A673 (cell line): ENCODE data around the gene RXRA. TPM values are rescaled to one million over a fixed set of nuclear protein-coding genes. Genes with fewer than 3 reads are reported as not detected.

ENCODE experiments used
- BruUV-seq: library from RNA; stranded (reverse); fragments of 400-500 nt; replicated peaks from 2 replicates; lab custom pipeline; 2021; lab: Mats Ljungman, UMichigan
- CTCF ChIA-PET: fragments of 300-600 bp; sonication (Branson Sonifier 250); formaldehyde crosslinking; loops from one replicate; lab custom pipeline; 2022; ENCODE audit warnings: antibody characterized with exemption; lab: Charles Lee
- POLR2A ChIA-PET: fragments of 300-600 bp; sonication (Branson Sonifier 250); formaldehyde crosslinking; loops from one replicate; lab custom pipeline; 2022; ENCODE audit warnings: antibody characterized with exemption; ENCODE audit not compliant: low non-redundant PET; lab: Charles Lee
- DNase-seq: peaks from one replicate; pipeline ENCODE4 v3.0.0-alpha.2; 2015; ENCODE audit warnings: low spot score
- H3K27ac ChIP-seq: fragments of 200-600 bp; sonication (generic); 2 replicates; pipeline ENCODE4 v1.5.1; 2016; ENCODE audit warnings: mixed run types, low read depth, mild to moderate bottlenecking, mixed read lengths, antibody characterized with exemption, low read length; ENCODE audit not compliant: poor library complexity, severe bottlenecking
- H3K27me3 ChIP-seq: fragments of 200-600 bp; sonication (generic); replicated peaks from 2 replicates; pipeline ENCODE4 v1.6.1; 2017; ENCODE audit warnings: mixed run types, low read depth, mild to moderate bottlenecking, mixed read lengths, antibody characterized with exemption, low read length; ENCODE audit not compliant: insufficient read depth, poor library complexity
- H3K36me3 ChIP-seq: fragments of 200-600 bp; sonication (generic); 2 replicates; pipeline ENCODE4 v1.6.1; 2016; ENCODE audit warnings: mixed run types, mild to moderate bottlenecking, mixed read lengths, antibody characterized with exemption, low read length; ENCODE audit not compliant: insufficient read depth, poor library complexity, severe bottlenecking
- H3K4me1 ChIP-seq: fragments of 200-600 bp; sonication (generic); 2 replicates; pipeline ENCODE4 v1.6.1; 2017; ENCODE audit warnings: mixed run types, mild to moderate bottlenecking, mixed read lengths, antibody characterized with exemption, low read length; ENCODE audit not compliant: insufficient read depth, poor library complexity, severe bottlenecking
- H3K4me3 ChIP-seq: fragments of 200-600 bp; sonication (generic); 2 replicates; pipeline ENCODE4 v1.5.1; 2016; ENCODE audit warnings: low read depth, mixed run types, mild to moderate bottlenecking, mixed read lengths, low read length; ENCODE audit not compliant: poor library complexity, severe bottlenecking
- H3K9me3 ChIP-seq: fragments of 200-600 bp; sonication (generic); 2 replicates; pipeline ENCODE4 v1.6.1; 2016; ENCODE audit warnings: mixed run types, low read depth, mild to moderate bottlenecking, mixed read lengths, antibody characterized with exemption, low read length; ENCODE audit not compliant: poor library complexity, severe bottlenecking
- EZH2 ChIP-seq: fragments of 200-600 bp; sonication (generic); IDR thresholded peaks from 2 replicates; pipeline ENCODE4 v1.6.1; 2017; ENCODE audit warnings: borderline replicate concordance, low read depth, mild to moderate bottlenecking, mixed read lengths, antibody characterized with exemption, low read length; ENCODE audit not compliant: poor library complexity, severe bottlenecking
- intact Hi-C: fragments of 100-400 bp; cut with micrococcal nuclease; formaldehyde crosslinking; loops from one replicate; pipeline ENCODE4 v1.10.0; 2022; ENCODE audit not compliant: unreplicated experiment
- total RNA-seq: library from RNA; stranded (reverse); gene quantifications from 2 replicates; pipeline ENCODE4 v1.2.3, GENCODE V29; 2021
- TF ChIP-seq, protein P1 (sequence below): fragments of 300-800, 200-600 bp; sonication (generic); conservative IDR thresholded peaks from 2 replicates; pipeline ENCODE4 v1.5.1; 2017; ENCODE audit warnings: low read depth, mild to moderate bottlenecking, antibody characterized with exemption, low read length, moderate library complexity, mixed read lengths

The RXRA gene
- total RNA-seq, 1 experiment from 2014 or later: 54.1 TPM

- Histone ChIP-seq H3K9me3 (no peaks in the 10 kb centered on the region), H3K4me3 (no peak overlapping the region), H3K27me3 (no peaks in the 10 kb centered on the region), H3K27ac (no peak overlapping the region), H3K4me1 (peaks cover 4% of the 10 kb centered on the region), H3K36me3 (no peaks in the 10 kb centered on the region)
- intact Hi-C loops: no loop called here
- no TSS peak for BruUV-seq
- TF ChIP-seq, protein P1, sequence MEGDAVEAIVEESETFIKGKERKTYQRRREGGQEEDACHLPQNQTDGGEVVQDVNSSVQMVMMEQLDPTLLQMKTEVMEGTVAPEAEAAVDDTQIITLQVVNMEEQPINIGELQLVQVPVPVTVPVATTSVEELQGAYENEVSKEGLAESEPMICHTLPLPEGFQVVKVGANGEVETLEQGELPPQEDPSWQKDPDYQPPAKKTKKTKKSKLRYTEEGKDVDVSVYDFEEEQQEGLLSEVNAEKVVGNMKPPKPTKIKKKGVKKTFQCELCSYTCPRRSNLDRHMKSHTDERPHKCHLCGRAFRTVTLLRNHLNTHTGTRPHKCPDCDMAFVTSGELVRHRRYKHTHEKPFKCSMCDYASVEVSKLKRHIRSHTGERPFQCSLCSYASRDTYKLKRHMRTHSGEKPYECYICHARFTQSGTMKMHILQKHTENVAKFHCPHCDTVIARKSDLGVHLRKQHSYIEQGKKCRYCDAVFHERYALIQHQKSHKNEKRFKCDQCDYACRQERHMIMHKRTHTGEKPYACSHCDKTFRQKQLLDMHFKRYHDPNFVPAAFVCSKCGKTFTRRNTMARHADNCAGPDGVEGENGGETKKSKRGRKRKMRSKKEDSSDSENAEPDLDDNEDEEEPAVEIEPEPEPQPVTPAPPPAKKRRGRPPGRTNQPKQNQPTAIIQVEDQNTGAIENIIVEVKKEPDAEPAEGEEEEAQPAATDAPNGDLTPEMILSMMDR: no peak
- TF ChIP-seq EZH2: no peak
- CTCF ChIA-PET: no interaction called here
- POLR2A ChIA-PET: no interaction called here
- no peak for DNase-seq
Measured at GRCh38 chr9:134301387-134302129, 24.7 kb upstream of the RXRA start.

- Histone ChIP-seq H3K9me3 (no peaks in the 10 kb centered on the region), H3K36me3 (no peaks in the 10 kb centered on the region), H3K4me3 (no peak overlapping the region), H3K27me3 (no peaks in the 10 kb centered on the region), H3K4me1 (peaks cover 4% of the 10 kb centered on the region), H3K27ac (no peak overlapping the region)
- ChIA-PET CTCF (no interaction called here), POLR2A (no interaction called here)
- intact Hi-C loops: no loop called here
- no peak for TF ChIP-seq EZH2
- TF ChIP-seq, protein P1: no peak
- no TSS peak for BruUV-seq
- DNase-seq: no peak
Measured at GRCh38 chr9:134302130-134302817, 24.0 kb upstream of the RXRA start.

GRCh38 chr9:134303601-134304000 is 22.7 kb upstream of the RXRA start:
- intact Hi-C loops: no loop called here
- ChIA-PET CTCF (no interaction called here), POLR2A (no interaction called here)
- no peaks in the 10 kb centered on the region for H3K9me3 ChIP-seq
- no peak overlapping the region for H3K27ac ChIP-seq
- H3K27me3 ChIP-seq: no peaks in the 10 kb centered on the region
- no TSS peak for BruUV-seq
- H3K36me3 ChIP-seq: no peaks in the 10 kb centered on the region
- no peak for DNase-seq
- no peak overlapping the region for H3K4me3 ChIP-seq
- H3K4me1 ChIP-seq: peaks cover 4% of the 10 kb centered on the region
- TF ChIP-seq, protein P1: no peak
- TF ChIP-seq EZH2: no peak
